Ramos (cell line): ENCODE data around the gene ING1.
"Not testable (repeated sequence)": the region's sequence is repeated elsewhere in the genome, so short reads cannot be mapped to it uniquely, and the experiment has no call there.

ENCODE experiments used
- in situ Hi-C: fragments of 300-500 bp; cut with MboI; formaldehyde crosslinking; loops from one replicate; pipeline ENCODE4 v1.14.3; 2022; ENCODE audit warnings: low sequenced_read_pairs; ENCODE audit not compliant: unreplicated experiment

Gene ING1

GRCh38 chr13:110689711-110690110, 23.8 kb upstream of the ING1 start:
- in situ Hi-C loops = no loop called here

- in situ Hi-C loops = no loop called here
These were observed 23.0 kb upstream of the ING1 start for GRCh38 chr13:110690516-110690915.

GRCh38 chr13:110695774-110696173, 17.7 kb upstream of the ING1 start:
- in situ Hi-C loops = not testable (repeated sequence)

GRCh38 chr13:110696776-110697175, 16.7 kb upstream of the ING1 start:
- in situ Hi-C loops = no loop called here

GRCh38 chr13:110697842-110698241, 15.7 kb upstream of the ING1 start:
- in situ Hi-C loops = no loop called here

- in situ Hi-C loops = no loop called here
These were observed 14.8 kb upstream of the ING1 start for GRCh38 chr13:110698689-110699088.

- in situ Hi-C loops = loop anchor here (25.0 kb wide), 2 partner anchors 213 to 488 kb away; partner anchors contain the start of gene ANKRD10
These were observed 14.1 kb upstream of the ING1 start for GRCh38 chr13:110699148-110700145.

GRCh38 chr13:110700186-110700585, 13.3 kb upstream of the ING1 start:
- in situ Hi-C loops = loop anchor here (25.0 kb wide), 2 partner anchors 212 to 487 kb away; partner anchors contain the start of gene ANKRD10

- in situ Hi-C loops = loop anchor here (25.0 kb wide), 2 partner anchors 212 to 487 kb away; partner anchors contain the start of gene ANKRD10
These were observed 12.9 kb upstream of the ING1 start for GRCh38 chr13:110700641-110701040.

- in situ Hi-C loops = loop anchor here (25.0 kb wide), 2 partner anchors 211 to 486 kb away; partner anchors contain the start of gene ANKRD10
These were observed 12.4 kb upstream of the ING1 start for GRCh38 chr13:110701061-110701460.

GRCh38 chr13:110702089-110702488, 11.4 kb upstream of the ING1 start:
- in situ Hi-C loops = loop anchor here (25.0 kb wide), 2 partner anchors 210 to 485 kb away; partner anchors contain the start of gene ANKRD10

- in situ Hi-C loops = loop anchor here (25.0 kb wide), 2 partner anchors 209 to 484 kb away; partner anchors contain the start of gene ANKRD10
These were observed 10.6 kb upstream of the ING1 start for GRCh38 chr13:110702591-110703526.

GRCh38 chr13:110705356-110705825, 8.1 kb upstream of the ING1 start:
- in situ Hi-C loops = loop anchor here (25.0 kb wide), 2 partner anchors 207 to 482 kb away; partner anchors contain the start of gene ANKRD10

- in situ Hi-C loops = loop anchor here (25.0 kb wide), 2 partner anchors 206 to 481 kb away; partner anchors contain the start of gene ANKRD10
These were observed 7.5 kb upstream of the ING1 start, which contains the start of gene CARS2 for GRCh38 chr13:110705826-110706569. CARS2 (minus strand) TSS chr13:110706116; CDS start chr13:110706093, 23 bp downstream.

- in situ Hi-C loops = loop anchor here (25.0 kb wide), 2 partner anchors 206 to 481 kb away; partner anchors contain the start of gene ANKRD10
These were observed 6.7 kb upstream of the ING1 start for GRCh38 chr13:110706570-110707372.

- in situ Hi-C loops = loop anchor here (25.0 kb wide), 2 partner anchors 200 to 475 kb away; partner anchors contain the start of gene ANKRD10
These were observed 1.2 kb upstream of the ING1 start for GRCh38 chr13:110712081-110712848.
